Tibial artery (tissue), 4 donors: ENCODE measurements around the gene PPARA.

Source experiments
- DNase-seq, 2 donors: peaks; one replicate each; pipeline ENCODE4 v3.0.0-alpha.2; 2019
- H3K27ac ChIP-seq, 2 donors: fragments of 200-600 bp; sonication (generic) in 1 of 2; 1 replicate in 1 of 2; 2 replicates in 1 of 2; pipeline ENCODE4 v1.5.1; 2018 to 2019; ENCODE audit warnings: mild to moderate bottlenecking in 1 of 2
- H3K27me3 ChIP-seq, 2 donors: fragments of 200-600 bp; sonication (generic) in 1 of 2; one replicate each; pipeline versions ENCODE4 v1.5.1 to v1.6.0; 2016 to 2019
- H3K36me3 ChIP-seq, 3 donors: fragments of 200-600 bp; sonication (generic) in 2 of 3; one replicate each; pipeline ENCODE4 v1.5.1; 2016 to 2019; ENCODE audit warnings: mild to moderate bottlenecking in 2 of 3
- H3K4me1 ChIP-seq, 4 donors: fragments of 200-600 bp; sonication (generic) in 2 of 4; 1 replicate in 3 of 4; 2 replicates in 1 of 4; pipeline ENCODE4 v1.5.1; 2016 to 2019
- H3K4me3 ChIP-seq, 2 donors: fragments of 200-600 bp; sonication (generic) in 1 of 2; 1 replicate in 1 of 2; 2 replicates in 1 of 2; pipeline ENCODE4 v1.5.1; 2018 to 2019; ENCODE audit warnings: mild to moderate bottlenecking in 2 of 2
- H3K9me3 ChIP-seq, 3 donors: fragments of 200-600 bp; sonication (generic) in 1 of 3; one replicate each; pipeline ENCODE4 v1.5.1; 2016 to 2019
- CTCF ChIP-seq, 2 experiments: fragments of 200-600 bp in 1 of 2; fragments of 450-650 bp in 1 of 2; IDR thresholded peaks; one replicate each; pipeline ENCODE4 v1.5.1; 2017 to 2019; ENCODE audit warnings: antibody characterized with exemption in 2 of 2, mild to moderate bottlenecking in 1 of 2, moderate library complexity in 1 of 2
- intact Hi-C: fragments of 100-400 bp; cut with DNase I; formaldehyde crosslinking; loops from one replicate; pipeline ENCODE4 v1.15.0; 2023; ENCODE audit warnings: low total_unique reads

The PPARA gene

DNA sequence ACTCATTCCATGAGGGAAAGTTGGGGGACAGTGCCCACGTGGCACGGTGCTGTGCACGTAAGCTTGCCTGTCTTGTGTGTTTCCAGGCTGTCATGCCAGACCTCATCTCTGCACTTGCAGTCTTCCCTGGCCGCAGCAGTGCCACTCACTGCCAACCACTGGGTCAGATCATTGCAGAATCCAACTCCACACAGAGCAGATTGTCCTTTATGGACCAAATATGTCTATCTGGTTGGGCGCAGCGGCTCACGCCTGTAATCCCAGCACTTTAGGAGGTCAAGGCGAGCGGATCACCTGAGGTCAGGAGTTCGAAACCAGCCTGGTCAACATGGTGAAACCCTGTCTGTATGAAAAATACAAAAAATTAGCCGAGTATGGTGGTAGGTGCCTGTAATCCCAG, 4.4 kb upstream of the PPARA start:
- no peak for DNase-seq

DNA sequence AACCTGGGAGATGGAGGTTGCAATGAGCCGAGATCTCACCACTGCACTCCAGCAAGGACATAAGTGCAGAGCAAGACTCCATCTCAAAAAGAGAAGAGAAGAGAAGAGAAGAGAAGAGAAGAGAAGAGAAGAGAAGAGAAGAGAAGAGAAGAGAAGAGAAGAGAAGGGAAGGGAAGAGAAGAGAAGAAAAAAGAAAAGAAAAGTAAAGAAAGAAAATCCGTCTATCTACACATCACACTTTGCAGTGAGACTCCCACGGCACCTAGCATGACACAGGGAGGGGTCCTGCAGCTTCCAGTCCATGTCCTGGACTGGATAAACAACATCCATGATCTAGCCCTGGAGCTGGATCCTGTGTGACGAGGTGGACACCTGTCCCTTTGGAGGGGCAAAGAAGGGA, 4.0 kb upstream of the PPARA start:
- Histone ChIP-seq H3K36me3 (no peaks in the 10 kb centered on the region), H3K27ac (no peak overlapping the region), H3K27me3 (no peaks in the 10 kb centered on the region), H3K4me3 (no peak overlapping the region), H3K4me1 (peaks cover 0 to 22% (median 12%) of the 10 kb centered on the region in 4 donors), H3K9me3 (no peaks in the 10 kb centered on the region)
- intact Hi-C loops, result no loop called here
- no peak for DNase-seq
- no peak for TF ChIP-seq CTCF (IDR thresholded peaks at IDR 0.05)

More for the DNA sequence above, 4.4 kb upstream of the PPARA start:
- H3K4me1 ChIP-seq, result peaks cover 0 to 21% (median 10%) of the 10 kb centered on the region in 4 donors
- intact Hi-C loops, result no loop called here
- H3K9me3 ChIP-seq, result no peaks in the 10 kb centered on the region
- no peaks in the 10 kb centered on the region for H3K36me3 ChIP-seq
- no peaks in the 10 kb centered on the region for H3K27me3 ChIP-seq
- H3K4me3 ChIP-seq, result no peak overlapping the region
- no peak overlapping the region for H3K27ac ChIP-seq
- no peak for TF ChIP-seq CTCF (IDR thresholded peaks at IDR 0.05)

- Histone ChIP-seq H3K27ac (peak overlapping the region in 1 of 2 donors; percentile 99), H3K27me3 (no peaks in the 10 kb centered on the region), H3K4me3 (no peak overlapping the region), H3K36me3 (no peaks in the 10 kb centered on the region), H3K9me3 (no peaks in the 10 kb centered on the region), H3K4me1 (peaks cover 0 to 30% (median 19%) of the 10 kb centered on the region in 4 donors)
- intact Hi-C loops, result no loop called here
- DNase-seq, result no peak
- TF ChIP-seq CTCF (IDR thresholded peaks at IDR 0.05), result no peak
Observed at GRCh38 chr22:46147061-46147460, 3.3 kb upstream of the PPARA start.

DNA sequence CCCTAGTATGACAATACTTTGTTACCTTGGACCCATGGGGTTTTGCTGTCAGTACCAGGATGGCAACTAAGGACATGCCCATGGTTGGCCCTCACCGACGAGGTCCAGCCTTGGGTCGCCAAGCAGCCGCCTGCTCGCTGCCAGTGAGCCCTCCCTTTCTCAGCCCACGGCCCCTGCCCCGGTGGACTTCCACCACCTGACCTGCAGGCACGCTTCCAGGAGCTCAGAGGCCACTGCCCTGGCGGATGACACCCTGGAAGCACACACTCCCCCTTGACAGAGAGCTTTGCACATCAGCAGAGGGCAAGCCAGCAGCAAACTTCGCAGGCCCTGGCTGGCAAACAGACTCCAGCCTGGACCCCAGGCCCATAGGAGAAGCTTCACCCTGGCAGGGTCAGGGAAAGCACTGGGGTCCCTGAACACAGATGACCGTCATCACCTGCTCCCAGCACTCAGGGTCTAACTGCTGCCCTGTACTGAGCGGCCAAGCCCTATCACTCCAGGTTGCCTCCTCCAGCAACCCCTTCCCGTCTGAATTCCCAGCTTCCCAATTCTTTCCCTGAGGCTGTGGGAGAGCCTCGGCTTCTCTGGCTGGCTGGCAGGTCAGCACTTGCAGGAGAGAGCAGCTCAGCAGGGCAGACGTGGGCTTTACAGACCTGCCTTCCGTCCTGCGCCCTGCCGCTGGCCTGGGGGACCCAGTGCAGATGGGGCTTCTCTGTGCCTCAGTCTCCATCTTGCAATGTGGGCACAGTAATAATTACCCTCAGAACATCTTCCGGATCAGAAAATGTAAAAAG, 2.7 kb upstream of the PPARA start:
- TF ChIP-seq CTCF (IDR thresholded peaks at IDR 0.05), result no peak
- no peaks in the 10 kb centered on the region for H3K27me3 ChIP-seq
- H3K9me3 ChIP-seq, result no peaks in the 10 kb centered on the region
- H3K36me3 ChIP-seq, result peaks cover 0 to under 1% (median 0%) of the 10 kb centered on the region in 3 donors
- intact Hi-C loops, result no loop called here
- H3K27ac ChIP-seq, result peak overlapping the region; percentile 98 to 99
- no peak overlapping the region for H3K4me3 ChIP-seq
- H3K4me1 ChIP-seq, result peaks cover 0 to 36% (median 24%) of the 10 kb centered on the region in 4 donors
- DNase-seq, result no peak

DNA sequence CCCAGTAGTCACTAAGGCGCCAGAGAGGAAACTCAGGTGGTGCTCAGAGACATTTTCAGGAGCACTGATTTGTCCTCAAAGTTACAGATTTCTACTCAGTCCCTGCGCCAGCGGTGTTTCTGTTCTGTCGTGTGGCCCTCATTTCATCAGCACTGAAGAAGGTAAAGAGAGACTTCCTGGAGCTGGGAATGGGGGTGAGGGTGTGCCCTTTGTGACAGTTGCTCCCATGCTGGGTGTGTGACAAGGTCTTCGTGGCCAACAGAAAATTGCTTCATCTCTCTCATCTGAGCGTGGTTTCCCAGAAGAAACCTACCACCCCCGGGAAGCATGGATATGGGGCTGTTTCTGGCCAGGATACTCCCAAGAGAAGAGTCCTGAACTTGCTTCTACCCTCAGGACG, 2.0 kb upstream of the PPARA start:
- Histone ChIP-seq H3K36me3 (peaks cover 0 to 6% (median 0%) of the 10 kb centered on the region in 3 donors), H3K9me3 (no peaks in the 10 kb centered on the region), H3K27ac (peak overlapping the region; percentile 98 to 99), H3K4me1 (peaks cover 0 to 37% (median 25%) of the 10 kb centered on the region in 4 donors), H3K27me3 (no peaks in the 10 kb centered on the region), H3K4me3 (no peak overlapping the region)
- no peak for TF ChIP-seq CTCF (IDR thresholded peaks at IDR 0.05)
- intact Hi-C loops, result no loop called here
- DNase-seq, result no peak
